ENCODE results near the gene PVALEF. TPM values are rescaled to one million over a fixed set of nuclear protein-coding genes. Genes with fewer than 3 reads are reported as not detected.

Gene PVALEF
- total RNA-seq, 5 donors from 2014 or later (not counting 1 experiment from before 2014, with no cell fraction given) = not detected

DNA sequence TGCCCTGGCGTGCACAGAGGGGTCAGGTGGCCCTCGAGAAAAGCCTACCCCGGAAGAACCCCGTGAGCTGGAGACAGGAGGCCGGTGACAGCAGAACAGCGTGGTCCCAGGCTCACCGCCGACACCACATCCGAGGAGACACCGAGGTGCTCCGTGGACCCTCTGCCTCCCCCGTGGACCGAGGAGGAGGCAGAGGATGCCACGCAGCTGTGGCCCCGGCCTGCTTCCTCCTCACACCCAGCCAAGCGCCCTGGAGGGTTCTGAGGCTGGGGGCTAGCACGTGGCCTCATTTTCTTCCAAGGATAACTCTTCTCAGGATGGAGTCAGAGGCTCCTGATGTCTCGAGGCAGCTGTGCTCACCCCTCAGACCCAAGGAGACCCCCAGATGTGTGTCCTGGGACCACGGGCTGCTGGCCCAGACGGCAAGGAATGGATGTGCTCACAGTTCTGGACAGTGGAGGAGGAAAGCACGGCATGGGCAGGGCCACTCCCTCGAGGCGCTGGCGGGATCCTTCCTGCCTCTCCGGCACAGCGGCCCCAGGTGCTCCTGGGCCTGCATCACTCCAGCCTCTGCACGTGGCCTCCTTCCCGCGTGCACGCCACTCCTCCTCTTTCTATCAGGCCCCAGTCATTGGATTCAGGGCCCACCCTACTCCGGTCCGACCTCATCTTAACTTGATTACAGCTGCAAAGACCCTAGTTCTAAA is 4.4 kb upstream of the PVALEF start:
- ChIA-PET POLR2A (no interaction called here), CTCF (no interaction called here)
- H3K9me3 ChIP-seq = no peaks in the 10 kb centered on the region
- H3K27me3 Mint-ChIP-seq = peaks cover 10 to 17% of the 10 kb centered on the region in 2 donors
- 69% methylated on average over 30 of the region's 32 CpGs for WGBS (ENCODE audit: insufficient coverage)
- H3K27me3 ChIP-seq (replicated peaks in 1 of 2; ENCODE audit: control insufficient read depth in 2 of 2, extremely low read depth in 1 of 2, insufficient read depth in 2 of 2, low read length in 1 of 2) = peaks cover 0 to 74% of the 10 kb centered on the region in 2 experiments
- H3K27ac ChIP-seq (ENCODE audit: low read length) = no peak overlapping the region
- no peaks in the 10 kb centered on the region for H3K9me3 Mint-ChIP-seq
- H3K4me3 Mint-ChIP-seq = peak overlapping the region in 1 of 3 donors; percentile 20
- H3K4me1 Mint-ChIP-seq = peaks cover 0 to 20% (median 0%) of the 10 kb centered on the region in 3 donors
- peaks cover 0 to 18% of the 10 kb centered on the region in 2 experiments for H3K4me1 ChIP-seq (ENCODE audit: control insufficient read depth in 1 of 2, extremely low read depth in 1 of 2, insufficient read depth in 2 of 2, low read length in 2 of 2)
- H3K36me3 ChIP-seq (ENCODE audit: control insufficient read depth in 2 of 2, extremely low read depth in 1 of 2, insufficient read depth in 1 of 2, low read length in 1 of 2) = no peaks in the 10 kb centered on the region
- H3K27ac Mint-ChIP-seq = no peak overlapping the region
- peak in 1 of 4 experiments; percentile 23 for ATAC-seq (replicated peaks in 1 of 4)
- DNase-seq = no peak
- H3K36me3 Mint-ChIP-seq = no peaks in the 10 kb centered on the region
- no peak overlapping the region for H3K4me3 ChIP-seq (ENCODE audit: control insufficient read depth in 1 of 2, extremely low read depth in 1 of 2, low read length in 1 of 2)

DNA sequence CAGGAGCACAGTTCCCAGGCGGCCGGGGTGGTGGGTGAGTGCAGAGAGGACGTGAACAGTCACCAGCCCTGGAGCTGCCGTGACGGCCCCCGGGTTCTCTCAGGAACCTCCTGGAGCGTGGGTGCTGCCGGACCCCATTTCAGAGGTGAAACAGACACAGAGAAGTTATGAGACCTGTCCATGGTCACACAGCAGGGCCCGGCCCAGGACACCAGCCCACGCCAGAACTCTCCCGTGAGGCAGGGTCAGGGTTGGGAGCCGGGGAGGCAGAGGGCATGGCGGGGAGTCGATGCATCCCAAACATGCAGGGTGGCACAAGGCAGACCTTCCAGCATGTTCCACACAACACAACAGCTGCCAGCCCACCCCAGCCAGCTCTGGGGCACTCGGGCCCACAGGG is 3.8 kb upstream of the PVALEF start:
- Histone ChIP-seq H3K4me3 (ENCODE audit: control insufficient read depth in 1 of 2, extremely low read depth in 1 of 2, low read length in 1 of 2) (no peak overlapping the region), H3K4me1 (ENCODE audit: control insufficient read depth in 1 of 2, extremely low read depth in 1 of 2, insufficient read depth in 2 of 2, low read length in 2 of 2) (peaks cover 0 to 20% of the 10 kb centered on the region in 2 experiments), H3K27ac (ENCODE audit: low read length) (no peak overlapping the region), H3K27me3 (replicated peaks in 1 of 2; ENCODE audit: control insufficient read depth in 2 of 2, extremely low read depth in 1 of 2, insufficient read depth in 2 of 2, low read length in 1 of 2) (peaks cover 0 to 76% of the 10 kb centered on the region in 2 experiments), H3K9me3 (no peaks in the 10 kb centered on the region), H3K36me3 (ENCODE audit: control insufficient read depth in 2 of 2, extremely low read depth in 1 of 2, insufficient read depth in 1 of 2, low read length in 1 of 2) (no peaks in the 10 kb centered on the region)
- WGBS (ENCODE audit: insufficient coverage) = 90% methylated on average over 13 of the region's 15 CpGs
- no peaks in the 10 kb centered on the region for H3K36me3 Mint-ChIP-seq
- ChIA-PET POLR2A (no interaction called here), CTCF (no interaction called here)
- H3K4me3 Mint-ChIP-seq = peak overlapping the region in 1 of 3 donors; percentile 20
- H3K9me3 Mint-ChIP-seq = no peaks in the 10 kb centered on the region
- H3K27me3 Mint-ChIP-seq = peaks cover 10 to 17% of the 10 kb centered on the region in 2 donors
- H3K27ac Mint-ChIP-seq = no peak overlapping the region
- DNase-seq = no peak
- H3K4me1 Mint-ChIP-seq = peaks cover 0 to 20% (median 0%) of the 10 kb centered on the region in 3 donors
- no peak for ATAC-seq (replicated peaks in 1 of 4)

DNA sequence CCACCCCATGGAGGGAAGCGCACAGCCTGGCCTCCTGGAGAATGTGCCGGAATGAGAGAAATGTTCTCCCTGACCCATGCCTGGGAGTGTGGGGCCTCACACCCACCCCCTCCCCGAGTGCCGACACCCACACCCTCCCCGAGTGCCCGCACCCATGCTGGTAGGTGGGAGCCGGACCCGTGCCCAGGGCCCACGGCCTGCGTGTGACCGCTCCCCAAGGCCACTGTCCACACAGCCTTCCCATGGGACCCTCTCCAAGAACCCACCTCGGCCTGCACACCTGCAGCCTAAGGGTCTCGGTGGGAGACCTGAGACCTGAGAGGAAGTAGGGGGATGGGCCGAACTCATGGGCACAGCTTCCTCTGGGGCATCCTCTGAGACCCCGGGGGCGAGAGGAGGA is 3.3 kb upstream of the PVALEF start:
- CTCF ChIA-PET = no interaction called here
- peaks cover 10 to 20% of the 10 kb centered on the region in 2 donors for H3K27me3 Mint-ChIP-seq
- 76% methylated on average over 5 of the region's 16 CpGs for WGBS (ENCODE audit: insufficient coverage)
- no peaks in the 10 kb centered on the region for H3K36me3 Mint-ChIP-seq
- Histone ChIP-seq H3K36me3 (ENCODE audit: control insufficient read depth in 2 of 2, extremely low read depth in 1 of 2, insufficient read depth in 1 of 2, low read length in 1 of 2) (no peaks in the 10 kb centered on the region), H3K27me3 (replicated peaks in 1 of 2; ENCODE audit: control insufficient read depth in 2 of 2, extremely low read depth in 1 of 2, insufficient read depth in 2 of 2, low read length in 1 of 2) (peaks cover 0 to 80% of the 10 kb centered on the region in 2 experiments), H3K4me3 (ENCODE audit: control insufficient read depth in 1 of 2, extremely low read depth in 1 of 2, low read length in 1 of 2) (no peak overlapping the region), H3K9me3 (no peaks in the 10 kb centered on the region), H3K4me1 (ENCODE audit: control insufficient read depth in 1 of 2, extremely low read depth in 1 of 2, insufficient read depth in 2 of 2, low read length in 2 of 2) (peaks cover 0 to 23% of the 10 kb centered on the region in 2 experiments), H3K27ac (ENCODE audit: low read length) (no peak overlapping the region)
- no peak overlapping the region for H3K4me3 Mint-ChIP-seq
- no peak for ATAC-seq (replicated peaks in 1 of 4)
- no peaks in the 10 kb centered on the region for H3K9me3 Mint-ChIP-seq
- no peak overlapping the region for H3K27ac Mint-ChIP-seq
- DNase-seq = no peak
- peaks cover 0 to 20% (median 0%) of the 10 kb centered on the region in 3 donors for H3K4me1 Mint-ChIP-seq
- POLR2A ChIA-PET = no interaction called here

DNA sequence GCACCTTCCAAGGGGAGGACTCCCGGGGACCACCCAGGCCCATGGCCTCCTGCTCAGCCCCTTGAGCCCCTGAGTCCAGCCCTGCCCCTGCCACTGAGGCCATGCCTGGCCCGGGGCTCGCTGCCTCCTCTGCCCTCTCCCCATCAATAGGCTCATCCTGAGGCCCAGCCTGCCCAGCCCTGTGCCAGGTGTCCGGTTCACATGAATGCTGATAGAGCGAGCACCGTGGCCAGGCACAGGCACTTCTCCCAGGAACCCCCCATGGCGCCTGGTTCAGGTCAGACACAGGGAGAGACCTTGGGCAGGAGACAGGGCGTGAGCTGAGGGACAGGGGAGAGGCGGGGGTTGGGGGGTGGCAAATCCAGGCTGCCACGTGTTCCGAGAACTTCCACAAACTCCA is 2.8 kb upstream of the PVALEF start:
- Histone ChIP-seq H3K36me3 (ENCODE audit: control insufficient read depth in 2 of 2, extremely low read depth in 1 of 2, insufficient read depth in 1 of 2, low read length in 1 of 2) (no peaks in the 10 kb centered on the region), H3K27ac (ENCODE audit: low read length) (no peak overlapping the region), H3K9me3 (no peaks in the 10 kb centered on the region), H3K4me3 (ENCODE audit: control insufficient read depth in 1 of 2, extremely low read depth in 1 of 2, low read length in 1 of 2) (no peak overlapping the region), H3K4me1 (ENCODE audit: control insufficient read depth in 1 of 2, extremely low read depth in 1 of 2, insufficient read depth in 2 of 2, low read length in 2 of 2) (peaks cover 0 to 23% of the 10 kb centered on the region in 2 experiments), H3K27me3 (replicated peaks in 1 of 2; ENCODE audit: control insufficient read depth in 2 of 2, extremely low read depth in 1 of 2, insufficient read depth in 2 of 2, low read length in 1 of 2) (peaks cover 0 to 83% of the 10 kb centered on the region in 2 experiments)
- no peak for DNase-seq
- ATAC-seq (replicated peaks in 1 of 4) = no peak
- WGBS (ENCODE audit: insufficient coverage) = 72% methylated on average over 9 of the region's 11 CpGs
- H3K27ac Mint-ChIP-seq = no peak overlapping the region
- H3K27me3 Mint-ChIP-seq = peaks cover 14 to 25% of the 10 kb centered on the region in 2 donors
- H3K9me3 Mint-ChIP-seq = no peaks in the 10 kb centered on the region
- H3K4me1 Mint-ChIP-seq = peaks cover 0 to 24% (median 1%) of the 10 kb centered on the region in 3 donors
- no peaks in the 10 kb centered on the region for H3K36me3 Mint-ChIP-seq
- POLR2A ChIA-PET = no interaction called here
- CTCF ChIA-PET = no interaction called here
- H3K4me3 Mint-ChIP-seq = no peak overlapping the region

DNA sequence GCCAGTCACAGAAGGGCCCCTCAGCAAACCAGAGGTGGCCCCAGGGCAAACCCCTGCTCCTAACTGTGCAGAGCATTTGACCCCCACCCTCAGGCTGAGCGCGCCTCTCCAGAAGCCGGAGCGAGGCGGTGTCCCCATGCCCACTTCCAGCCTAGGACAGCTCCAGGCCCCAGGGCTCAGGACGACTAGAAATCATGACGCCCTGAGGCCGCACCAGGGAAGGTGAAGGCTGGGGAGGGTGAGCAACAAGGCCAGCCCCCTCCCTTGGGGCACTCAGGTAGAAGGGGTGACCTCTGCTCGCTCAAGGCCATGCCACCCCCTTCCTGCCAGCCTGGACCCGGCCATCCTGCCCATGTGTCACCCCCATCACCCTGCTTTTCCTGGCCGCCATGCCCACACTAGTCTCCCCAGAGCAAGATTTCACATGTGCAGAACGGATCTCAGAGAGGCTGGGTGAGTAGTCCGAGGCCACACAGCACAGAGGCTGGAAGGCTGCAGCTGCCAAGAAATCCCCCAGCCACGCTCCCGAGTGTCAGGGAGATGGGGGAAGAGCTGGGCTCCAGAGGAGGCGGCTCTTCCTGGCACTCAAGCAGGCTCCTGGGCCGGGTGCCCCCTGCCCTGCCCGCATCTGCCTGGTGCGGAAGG is 2.1 kb upstream of the PVALEF start:
- Mint-ChIP-seq H3K4me1 (peaks cover 0 to 24% (median 1%) of the 10 kb centered on the region in 3 donors), H3K36me3 (no peaks in the 10 kb centered on the region), H3K4me3 (no peak overlapping the region), H3K27ac (no peak overlapping the region), H3K27me3 (peaks cover 14 to 27% of the 10 kb centered on the region in 2 donors), H3K9me3 (no peaks in the 10 kb centered on the region)
- WGBS (ENCODE audit: insufficient coverage) = 67% methylated on average over 6 of the region's 19 CpGs
- Histone ChIP-seq H3K36me3 (ENCODE audit: control insufficient read depth in 2 of 2, extremely low read depth in 1 of 2, insufficient read depth in 1 of 2, low read length in 1 of 2) (no peaks in the 10 kb centered on the region), H3K27ac (ENCODE audit: low read length) (no peak overlapping the region), H3K4me1 (ENCODE audit: control insufficient read depth in 1 of 2, extremely low read depth in 1 of 2, insufficient read depth in 2 of 2, low read length in 2 of 2) (peaks cover 0 to 23% of the 10 kb centered on the region in 2 experiments), H3K9me3 (no peaks in the 10 kb centered on the region), H3K4me3 (ENCODE audit: control insufficient read depth in 1 of 2, extremely low read depth in 1 of 2, low read length in 1 of 2) (no peak overlapping the region), H3K27me3 (replicated peaks in 1 of 2; ENCODE audit: control insufficient read depth in 2 of 2, extremely low read depth in 1 of 2, insufficient read depth in 2 of 2, low read length in 1 of 2) (peaks cover 0 to 84% of the 10 kb centered on the region in 2 experiments)
- no peak for ATAC-seq (replicated peaks in 1 of 4)
- CTCF ChIA-PET = no interaction called here
- POLR2A ChIA-PET = no interaction called here
- DNase-seq = no peak

DNA sequence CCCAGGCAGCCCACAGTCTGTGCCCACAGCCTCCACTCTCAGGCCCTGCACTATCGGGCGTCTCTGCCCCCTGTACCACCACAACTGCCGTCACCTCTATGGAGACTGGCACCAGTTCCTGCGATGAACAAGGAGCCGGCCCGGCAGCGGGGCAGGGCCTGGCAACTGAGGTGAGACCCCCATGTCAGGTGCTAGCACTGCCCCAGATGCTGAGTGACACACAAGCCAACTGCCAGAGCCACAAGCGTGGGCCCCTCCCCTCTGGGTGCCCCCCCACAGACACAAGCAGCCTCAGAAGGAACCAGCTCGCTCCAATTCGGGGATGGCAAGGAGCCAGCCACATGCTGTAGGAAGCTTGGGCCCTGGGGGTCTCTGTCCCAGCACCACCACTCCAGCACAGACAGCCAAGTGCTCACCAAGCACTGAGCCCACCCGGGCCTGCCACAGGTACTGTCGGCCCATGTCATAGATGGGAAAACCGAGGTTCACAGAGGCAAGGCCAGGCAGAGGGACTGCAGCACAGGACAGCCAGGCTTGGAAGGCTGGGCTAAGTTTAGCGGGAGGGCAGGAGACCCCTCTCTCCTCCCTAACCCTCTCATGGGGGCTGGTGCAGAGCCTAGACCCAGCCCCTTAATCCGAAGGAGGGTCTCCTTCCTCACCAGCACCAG is 1.5 kb upstream of the PVALEF start:
- Mint-ChIP-seq H3K4me3 (peak overlapping the region in 2 of 3 donors; percentile 41 to 58), H3K4me1 (peaks cover 0 to 24% (median 1%) of the 10 kb centered on the region in 3 donors), H3K27ac (peak overlapping the region in 1 of 2 donors; percentile 49), H3K27me3 (peaks cover 14 to 27% of the 10 kb centered on the region in 2 donors), H3K36me3 (no peaks in the 10 kb centered on the region), H3K9me3 (no peaks in the 10 kb centered on the region)
- Histone ChIP-seq H3K36me3 (ENCODE audit: control insufficient read depth in 2 of 2, extremely low read depth in 1 of 2, insufficient read depth in 1 of 2, low read length in 1 of 2) (no peaks in the 10 kb centered on the region), H3K27ac (ENCODE audit: low read length) (no peak overlapping the region), H3K27me3 (replicated peaks in 1 of 2; ENCODE audit: control insufficient read depth in 2 of 2, extremely low read depth in 1 of 2, insufficient read depth in 2 of 2, low read length in 1 of 2) (peaks cover 0 to 84% of the 10 kb centered on the region in 2 experiments), H3K4me3 (ENCODE audit: control insufficient read depth in 1 of 2, extremely low read depth in 1 of 2, low read length in 1 of 2) (no peak overlapping the region), H3K9me3 (no peaks in the 10 kb centered on the region), H3K4me1 (ENCODE audit: control insufficient read depth in 1 of 2, extremely low read depth in 1 of 2, insufficient read depth in 2 of 2, low read length in 2 of 2) (peaks cover 0 to 23% of the 10 kb centered on the region in 2 experiments)
- ChIA-PET POLR2A (no interaction called here), CTCF (no interaction called here)
- no peak for ATAC-seq (replicated peaks in 1 of 4)
- DNase-seq = no peak
- 81% methylated on average over 15 of the region's 15 CpGs for WGBS (ENCODE audit: insufficient coverage)

Data from T-cell (primary cell).